HG03439 (cell line): ENCODE results near the gene MAP2K5.

Experiments used
- ATAC-seq: cut with Tn5 transposase; IDR thresholded peaks from one replicate; pipeline ENCODE4 v1.9.1; 2021; ENCODE audit warnings: mild to moderate bottlenecking, moderate library complexity; ENCODE audit not compliant: unreplicated experiment

MAP2K5 gene

DNA sequence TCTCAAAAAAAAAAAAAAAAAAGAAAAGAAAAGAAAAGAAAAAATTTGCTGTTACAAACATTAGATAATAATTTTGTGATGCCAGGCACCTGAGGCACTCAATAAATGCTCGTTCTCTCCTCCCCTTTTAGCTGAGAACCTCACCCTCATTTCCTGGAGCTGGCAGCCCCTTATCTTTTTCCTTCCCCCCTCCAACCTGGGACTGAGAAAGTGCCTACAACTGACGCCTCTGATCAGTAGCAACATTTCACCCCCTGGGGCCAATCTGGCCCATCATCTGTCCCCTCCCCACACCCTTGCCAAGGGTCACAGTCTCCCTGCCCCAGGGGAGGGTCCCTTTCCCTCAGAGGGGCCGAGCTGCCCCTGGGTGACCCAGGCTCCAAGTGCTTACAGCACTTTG lies 309.9 kb downstream of the MAP2K5 start:
- no peak for ATAC-seq

- ATAC-seq, result no peak
Measured at GRCh38 chr15:67853454-67853853, 311.0 kb downstream of the MAP2K5 start.

GRCh38 chr15:67854358-67854757 lies 311.9 kb downstream of the MAP2K5 start:
- no peak for ATAC-seq

DNA sequence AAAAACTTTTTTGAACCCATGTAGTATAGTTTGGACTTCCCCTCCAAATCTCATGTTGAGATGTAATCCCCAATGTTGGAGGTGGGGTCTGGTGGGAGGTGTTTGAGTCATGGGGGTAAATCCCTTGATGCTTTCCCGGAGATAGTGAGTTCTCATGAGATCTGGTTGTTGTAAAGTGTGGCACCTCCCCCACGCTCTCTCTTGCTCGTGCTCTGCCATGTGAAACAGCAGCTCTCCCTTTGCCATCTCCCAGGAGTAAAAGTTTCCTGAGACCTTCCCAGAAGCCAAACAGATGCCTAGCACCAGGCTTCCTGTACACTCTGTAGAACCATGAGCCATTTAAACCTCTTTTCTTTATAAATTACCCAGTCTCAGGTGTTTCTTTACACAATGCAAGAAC lies 313.3 kb downstream of the MAP2K5 start:
- ATAC-seq, result no peak
